GM06990 (cell line): ENCODE data around the gene BCAS4.

Experiments
- DNase-seq: peaks from one replicate; pipeline ENCODE4 v3.0.0-alpha.2; 2011; ENCODE audit not compliant: insufficient read length; ENCODE audit errors: extremely low read depth
- H3K27me3 ChIP-seq: replicated peaks from 2 replicates; pipeline ENCODE4 v1.6.0; 2011; ENCODE audit warnings: low read length; ENCODE audit not compliant: control insufficient read depth, insufficient read depth
- H3K36me3 ChIP-seq: 2 replicates; pipeline ENCODE4 v1.5.1; 2011; ENCODE audit warnings: low read length; ENCODE audit not compliant: control insufficient read depth, insufficient read depth
- H3K4me3 ChIP-seq: replicated peaks from 2 replicates; pipeline ENCODE4 v1.5.1; 2011; ENCODE audit warnings: low read depth, mild to moderate bottlenecking, control low read depth, low read length
- CTCF ChIP-seq: IDR thresholded peaks from 2 replicates; pipeline ENCODE4 v1.5.1; 2011; ENCODE audit warnings: low read length, control low read depth, mild to moderate bottlenecking, inconsistent platforms; ENCODE audit not compliant: insufficient read depth, poor library complexity, severe bottlenecking

Gene BCAS4

GRCh38 chr20:50921803-50922501 is 127.1 kb downstream of the BCAS4 start:
- no peak overlapping the region for H3K4me3 ChIP-seq
- no peaks in the 10 kb centered on the region for H3K27me3 ChIP-seq
- DNase-seq, result no peak
- no peak for TF ChIP-seq CTCF
- peaks cover 7% of the 10 kb centered on the region for H3K36me3 ChIP-seq

DNA sequence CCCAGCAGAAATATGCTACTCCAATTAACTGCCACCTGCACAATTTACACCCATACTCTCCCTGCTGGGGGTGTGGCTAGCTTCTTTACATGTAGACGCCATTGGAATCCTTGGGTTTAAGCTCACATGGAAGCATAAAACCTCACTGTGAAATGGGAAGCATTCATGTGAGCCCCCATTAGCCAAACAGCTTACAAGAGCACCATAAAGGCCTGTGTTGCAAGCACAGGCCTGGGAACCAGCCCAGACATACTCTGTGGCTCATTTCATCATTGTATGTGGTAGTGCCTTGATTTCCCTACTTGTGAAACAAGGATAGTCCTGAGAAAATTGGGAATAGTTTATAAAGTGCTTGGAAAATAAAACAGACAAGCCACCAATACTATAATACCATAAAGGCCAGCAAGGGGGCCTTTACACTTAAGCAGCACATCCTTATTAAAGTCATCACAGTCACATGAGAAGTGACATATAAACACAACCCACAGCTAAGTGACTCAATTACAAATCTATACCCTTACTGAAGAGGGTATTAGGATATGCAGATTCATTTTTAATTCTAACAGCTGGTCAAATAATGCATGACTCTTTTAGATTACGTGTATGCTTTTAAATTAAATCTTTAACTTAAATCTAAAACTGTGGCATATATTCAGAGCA is 129.5 kb downstream of the BCAS4 start:
- Histone ChIP-seq H3K27me3 (no peaks in the 10 kb centered on the region), H3K4me3 (no peak overlapping the region), H3K36me3 (peaks cover 11% of the 10 kb centered on the region)
- TF ChIP-seq CTCF, result no peak
- DNase-seq, result no peak

DNA sequence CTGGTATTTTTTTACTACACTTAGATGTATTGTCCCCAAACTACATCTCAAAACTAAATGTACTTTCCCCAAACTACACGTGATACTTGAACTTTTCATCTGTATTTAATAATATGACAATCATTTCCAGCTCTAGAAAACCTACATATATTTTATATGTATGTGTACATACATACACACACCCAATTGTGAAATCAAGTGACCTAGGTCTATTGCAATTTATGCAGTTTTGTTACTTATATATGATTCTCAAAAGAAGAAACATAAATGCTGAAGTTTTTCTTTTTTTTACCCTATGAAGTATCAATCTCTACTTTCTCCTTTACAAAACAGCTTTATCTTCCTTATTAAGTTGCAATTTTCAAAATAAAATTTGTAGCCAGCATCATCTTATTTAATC is 131.7 kb downstream of the BCAS4 start:
- no peak for TF ChIP-seq CTCF
- Histone ChIP-seq H3K36me3 (peaks cover 9% of the 10 kb centered on the region), H3K27me3 (no peaks in the 10 kb centered on the region), H3K4me3 (no peak overlapping the region)
- DNase-seq, result no peak
